Type B pancreatic cell (in vitro differentiated cells): ENCODE results near the gene MTERF4. TPM values are rescaled to one million over a fixed set of nuclear protein-coding genes. Genes with fewer than 3 reads are reported as not detected.
A peak's percentile ranks its signal among the peaks of the same experiment; 100 is the strongest.

Experiments used
- DNase-seq: peaks from one replicate; pipeline ENCODE4 v3.0.0; 2021; ENCODE audit warnings: mixed read lengths; ENCODE audit not compliant: unreplicated experiment; ENCODE audit errors: extremely low spot score
- H3K27ac Mint-ChIP-seq: 2 replicates; pipeline ENCODE4 v1.8.0; 2021; ENCODE audit warnings: mild to moderate bottlenecking, mixed read lengths
- H3K27me3 Mint-ChIP-seq: 2 replicates; pipeline ENCODE4 v1.8.0; 2021; ENCODE audit warnings: mixed read lengths
- H3K36me3 Mint-ChIP-seq: 2 replicates; pipeline ENCODE4 v1.8.0; 2021; ENCODE audit warnings: mixed read lengths
- H3K4me1 Mint-ChIP-seq: one replicate; pipeline ENCODE4 v1.8.0; 2021; ENCODE audit warnings: mixed read lengths; ENCODE audit not compliant: unreplicated experiment
- H3K4me3 Mint-ChIP-seq: 2 replicates; pipeline ENCODE4 v1.8.0; 2021; ENCODE audit warnings: mild to moderate bottlenecking, mixed read lengths
- H3K9me3 Mint-ChIP-seq: 2 replicates; pipeline ENCODE4 v1.8.0; 2021; ENCODE audit warnings: mixed read lengths
- total RNA-seq: library from RNA; stranded (reverse); gene quantifications from 2 replicates; pipeline ENCODE4 v1.2.1, GENCODE V29; 2021; ENCODE audit warnings: low replicate concordance
- TF ChIP-seq, protein P1 (sequence below): fragments of 200-600 bp; sonication (generic); conservative IDR thresholded peaks from 2 replicates; pipeline ENCODE4 v1.5.0; 2021; ENCODE audit warnings: antibody characterized with exemption, mild to moderate bottlenecking

The MTERF4 gene
- total RNA-seq, 1 donor from 2014 or later: 46.3 TPM

DNA sequence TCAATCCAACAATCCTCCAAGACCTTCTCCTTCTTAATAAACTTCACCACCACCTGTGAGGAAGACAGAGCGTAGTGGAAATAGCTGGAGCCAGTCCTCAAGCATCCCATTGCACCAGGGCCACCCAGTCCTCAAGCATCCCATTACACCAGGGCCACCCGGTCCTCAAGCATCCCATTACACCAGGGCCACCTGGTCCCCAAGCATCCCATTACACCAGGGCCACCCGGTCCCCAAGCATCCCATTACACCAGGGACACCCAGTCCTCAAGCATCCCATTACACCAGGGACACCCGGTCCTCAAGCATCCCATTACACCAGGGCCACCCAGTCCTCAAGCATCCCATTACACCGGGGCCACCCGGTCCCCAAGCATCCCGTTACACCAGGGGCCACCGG lies 13.3 kb upstream of the MTERF4 start:
- TF ChIP-seq, protein P1, sequence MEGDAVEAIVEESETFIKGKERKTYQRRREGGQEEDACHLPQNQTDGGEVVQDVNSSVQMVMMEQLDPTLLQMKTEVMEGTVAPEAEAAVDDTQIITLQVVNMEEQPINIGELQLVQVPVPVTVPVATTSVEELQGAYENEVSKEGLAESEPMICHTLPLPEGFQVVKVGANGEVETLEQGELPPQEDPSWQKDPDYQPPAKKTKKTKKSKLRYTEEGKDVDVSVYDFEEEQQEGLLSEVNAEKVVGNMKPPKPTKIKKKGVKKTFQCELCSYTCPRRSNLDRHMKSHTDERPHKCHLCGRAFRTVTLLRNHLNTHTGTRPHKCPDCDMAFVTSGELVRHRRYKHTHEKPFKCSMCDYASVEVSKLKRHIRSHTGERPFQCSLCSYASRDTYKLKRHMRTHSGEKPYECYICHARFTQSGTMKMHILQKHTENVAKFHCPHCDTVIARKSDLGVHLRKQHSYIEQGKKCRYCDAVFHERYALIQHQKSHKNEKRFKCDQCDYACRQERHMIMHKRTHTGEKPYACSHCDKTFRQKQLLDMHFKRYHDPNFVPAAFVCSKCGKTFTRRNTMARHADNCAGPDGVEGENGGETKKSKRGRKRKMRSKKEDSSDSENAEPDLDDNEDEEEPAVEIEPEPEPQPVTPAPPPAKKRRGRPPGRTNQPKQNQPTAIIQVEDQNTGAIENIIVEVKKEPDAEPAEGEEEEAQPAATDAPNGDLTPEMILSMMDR: no peak
- DNase-seq: no peak
- H3K9me3 Mint-ChIP-seq: no peaks in the 10 kb centered on the region
- no peaks in the 10 kb centered on the region for H3K27me3 Mint-ChIP-seq
- no peak overlapping the region for H3K27ac Mint-ChIP-seq
- peaks cover 7% of the 10 kb centered on the region for H3K36me3 Mint-ChIP-seq
- no peak overlapping the region for H3K4me3 Mint-ChIP-seq
- H3K4me1 Mint-ChIP-seq: no peaks in the 10 kb centered on the region

DNA sequence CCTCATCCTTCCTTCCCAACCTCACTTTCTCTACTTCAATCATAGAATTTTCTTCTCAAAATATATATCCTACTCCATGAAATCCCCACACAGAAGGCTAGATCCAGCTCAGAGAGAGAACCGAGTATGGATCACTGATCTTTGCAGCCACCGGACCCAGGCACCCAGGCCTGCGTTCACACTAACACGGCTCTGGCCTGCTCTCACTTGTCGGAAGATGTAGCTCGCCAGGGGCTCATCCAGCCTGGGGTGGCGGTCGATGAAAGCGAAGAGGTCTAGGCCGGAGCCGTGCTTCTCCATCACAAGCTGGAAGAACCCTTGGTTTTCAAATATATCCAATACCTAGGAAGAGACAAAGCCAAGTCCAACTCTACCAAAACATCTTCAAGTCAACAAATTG lies 12.7 kb upstream of the MTERF4 start:
- H3K4me1 Mint-ChIP-seq: no peaks in the 10 kb centered on the region
- H3K9me3 Mint-ChIP-seq: no peaks in the 10 kb centered on the region
- peaks cover 10% of the 10 kb centered on the region for H3K36me3 Mint-ChIP-seq
- DNase-seq: no peak
- H3K27ac Mint-ChIP-seq: no peak overlapping the region
- H3K27me3 Mint-ChIP-seq: no peaks in the 10 kb centered on the region
- H3K4me3 Mint-ChIP-seq: no peak overlapping the region
- TF ChIP-seq, protein P1: no peak

DNA sequence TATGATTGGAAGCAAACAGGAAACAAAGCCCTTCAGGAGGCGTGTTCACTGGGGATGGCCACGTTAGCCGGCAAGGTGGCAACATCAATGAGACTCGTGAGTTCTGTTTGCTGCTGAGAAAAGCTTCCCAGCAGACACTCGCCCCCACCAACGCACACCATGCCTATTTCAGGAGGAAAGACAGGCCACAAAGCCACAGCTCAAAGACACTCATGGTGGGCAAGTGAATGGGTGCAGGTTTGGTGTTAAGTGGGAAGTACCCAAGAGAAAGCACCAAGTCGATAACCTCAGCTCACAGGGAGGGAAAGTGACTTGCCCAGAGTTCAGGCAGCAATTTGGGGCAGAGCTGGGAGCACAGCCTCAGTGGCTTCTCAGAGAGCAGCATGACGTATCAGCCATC lies 10.5 kb upstream of the MTERF4 start:
- Mint-ChIP-seq H3K27ac (no peak overlapping the region), H3K9me3 (no peaks in the 10 kb centered on the region), H3K4me3 (no peak overlapping the region), H3K36me3 (peaks cover 14% of the 10 kb centered on the region), H3K4me1 (no peaks in the 10 kb centered on the region), H3K27me3 (no peaks in the 10 kb centered on the region)
- TF ChIP-seq, protein P1: no peak
- no peak for DNase-seq

DNA sequence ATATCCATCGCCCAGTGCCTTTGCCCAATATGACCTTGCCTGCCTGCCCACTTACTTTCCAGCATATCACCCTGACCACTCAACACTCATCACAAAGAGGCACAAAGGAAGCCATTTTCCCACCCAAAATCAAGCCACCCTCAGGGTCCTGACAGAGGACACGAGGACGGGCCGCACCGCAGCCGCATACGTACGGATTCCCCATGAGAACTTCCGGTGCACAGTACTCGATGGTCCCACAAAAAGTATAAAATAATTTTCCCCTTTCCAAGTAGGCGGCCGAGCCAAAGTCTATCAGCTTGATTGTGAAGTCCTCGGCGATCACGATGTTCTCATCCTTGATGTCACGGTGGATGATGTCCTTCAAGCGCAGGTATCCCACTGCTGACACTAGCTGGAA lies 10.0 kb upstream of the MTERF4 start:
- Mint-ChIP-seq H3K27ac (peak overlapping the region; percentile 33), H3K36me3 (peaks cover 14% of the 10 kb centered on the region), H3K9me3 (no peaks in the 10 kb centered on the region), H3K4me3 (no peak overlapping the region), H3K27me3 (no peaks in the 10 kb centered on the region), H3K4me1 (no peaks in the 10 kb centered on the region)
- TF ChIP-seq, protein P1: no peak
- DNase-seq: no peak

DNA sequence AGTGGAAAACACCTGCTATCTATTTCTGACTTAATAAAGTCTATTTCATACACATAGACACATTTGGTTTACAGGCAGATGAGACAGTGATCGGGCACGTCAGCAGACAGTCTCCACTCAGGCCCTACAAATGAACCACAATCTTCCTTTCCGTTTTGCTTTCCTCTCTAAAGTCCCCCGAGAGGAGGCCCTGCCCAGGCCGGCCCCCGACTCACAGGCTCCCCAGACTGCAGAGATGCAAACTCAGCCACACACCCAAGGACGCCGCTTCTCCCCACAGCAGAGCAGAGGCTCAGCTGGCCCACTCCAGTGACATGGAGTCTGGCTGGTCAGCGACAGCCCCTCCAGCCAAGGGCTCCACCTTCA lies 9.3 kb upstream of the MTERF4 start:
- no peaks in the 10 kb centered on the region for H3K27me3 Mint-ChIP-seq
- DNase-seq: no peak
- TF ChIP-seq, protein P1: no peak
- no peaks in the 10 kb centered on the region for H3K9me3 Mint-ChIP-seq
- no peak overlapping the region for H3K4me3 Mint-ChIP-seq
- H3K27ac Mint-ChIP-seq: no peak overlapping the region
- no peaks in the 10 kb centered on the region for H3K4me1 Mint-ChIP-seq
- peaks cover 11% of the 10 kb centered on the region for H3K36me3 Mint-ChIP-seq
